HepG2 (cell line): Measurements from ENCODE around the gene IFI30. TPM values are rescaled to one million over a fixed set of nuclear protein-coding genes. Genes with fewer than 3 reads are reported as not detected.

ENCODE experiments used
- ATF7 ChIP-seq, 2 experiments: fragments of 450-650 bp in 1 of 2; sonication (generic) in 1 of 2; formaldehyde crosslinking in 1 of 2; IDR thresholded peaks; 2 replicates each; pipeline versions ENCODE4 v1.4.0 to v1.6.1; 2016 to 2020; ENCODE audit warnings: antibody characterized with exemption in 1 of 2, mild to moderate bottlenecking in 1 of 2, missing genetic modification reagents in 1 of 2
- BORCS8-MEF2B ChIP-seq: sonication (generic); formaldehyde crosslinking; IDR thresholded peaks from 2 replicates; pipeline ENCODE4 v1.8.0; 2022; ENCODE audit warnings: mild to moderate bottlenecking, missing genetic modification reagents
- BRCA1 ChIP-seq: sonication (generic); formaldehyde crosslinking; IDR thresholded peaks from 2 replicates; pipeline ENCODE4 v1.4.0; 2020; ENCODE audit warnings: missing genetic modification reagents
- HBP1 ChIP-seq: IDR thresholded peaks from 2 replicates; pipeline ENCODE4 v1.6.1; 2016; ENCODE audit warnings: low read depth, control low read depth
- HOXA5 ChIP-seq: sonication (generic); formaldehyde crosslinking; IDR thresholded peaks from 2 replicates; pipeline ENCODE4 v1.4.0; 2020; ENCODE audit warnings: missing genetic modification reagents
- MAFK ChIP-seq, 2 experiments: IDR thresholded peaks in 1 of 2; conservative IDR thresholded peaks in 1 of 2; 2 replicates each; pipeline ENCODE4 v1.6.1; 2011; ENCODE audit warnings: improper control_type of control experiment in 2 of 2, low read length in 2 of 2
- NBN ChIP-seq: fragments of 450-650 bp; conservative IDR thresholded peaks from 2 replicates; pipeline ENCODE4 v1.6.1; 2017
- NFKB2 ChIP-seq: sonication (generic); formaldehyde crosslinking; IDR thresholded peaks from 2 replicates; pipeline ENCODE4 v1.4.0; 2020; ENCODE audit warnings: missing genetic modification reagents, borderline replicate concordance
- SMAD3 ChIP-seq: sonication (generic); formaldehyde crosslinking; IDR thresholded peaks from 2 replicates; pipeline ENCODE4 v1.4.0; 2020; ENCODE audit warnings: missing genetic modification reagents
- TBX3 ChIP-seq: fragments of 450-650 bp; IDR thresholded peaks from 2 replicates; pipeline ENCODE4 v1.6.1; 2017; ENCODE audit warnings: antibody characterized with exemption, mild to moderate bottlenecking, inconsistent platforms, borderline replicate concordance
- ZNF280D ChIP-seq: sonication (generic); formaldehyde crosslinking; IDR thresholded peaks from 2 replicates; pipeline ENCODE4 v1.5.1; 2020; ENCODE audit warnings: mild to moderate bottlenecking, missing genetic modification reagents
- ZNF292 ChIP-seq: sonication (generic); formaldehyde crosslinking; IDR thresholded peaks from 2 replicates; pipeline ENCODE4 v1.8.1; 2022; ENCODE audit warnings: mild to moderate bottlenecking, low read depth, missing genetic modification reagents, borderline replicate concordance
- ZNF318 ChIP-seq: sonication (generic); formaldehyde crosslinking; IDR thresholded peaks from 2 replicates; pipeline ENCODE4 v1.4.0; 2020; ENCODE audit warnings: mild to moderate bottlenecking, missing genetic modification reagents
- ZNF563 ChIP-seq: sonication (generic); formaldehyde crosslinking; IDR thresholded peaks from 2 replicates; pipeline ENCODE4 v1.8.0; 2022; ENCODE audit warnings: mild to moderate bottlenecking, moderate library complexity, missing genetic modification reagents
- ZNF615 ChIP-seq: sonication (generic); formaldehyde crosslinking; IDR thresholded peaks from 2 replicates; pipeline ENCODE4 v1.5.0; 2020; ENCODE audit warnings: mild to moderate bottlenecking, missing genetic modification reagents, borderline replicate concordance
- ZNF747 ChIP-seq: sonication (generic); formaldehyde crosslinking; IDR thresholded peaks from 2 replicates; pipeline ENCODE4 v1.8.1; 2023; ENCODE audit warnings: missing genetic modification reagents, mild to moderate bottlenecking, borderline replicate concordance
- ZSCAN21 ChIP-seq: sonication (generic); formaldehyde crosslinking; IDR thresholded peaks from 2 replicates; pipeline ENCODE4 v1.8.0; 2022; ENCODE audit warnings: mild to moderate bottlenecking, missing genetic modification reagents, moderate library complexity, borderline replicate concordance
- polyA plus RNA-seq, 8 experiments: library from polyadenylated mRNA; depleted of rRNA in 3 of 8; stranded (reverse) in 7 of 8; unstranded in 1 of 8; fragments of >200 nt; fragmentation: Illumina TruSeq in 4 of 8; extraction: Trizol in 4 of 8; gene quantifications; 2 replicates each; pipeline versions ENCODE4 v1.2.1 to v1.2.3, GENCODE V29; 2011 to 2016; ENCODE audit warnings: low read depth in 4 of 8, missing spikeins in 1 of 8, mixed read lengths in 1 of 8; ENCODE audit not compliant: insufficient read depth in 1 of 8
- total RNA-seq, 5 experiments: library from RNA; depleted of rRNA; stranded (reverse); fragments of >200 nt; fragmentation: Illumina TruSeq; extraction: Trizol; gene quantifications; 2 replicates each; pipeline ENCODE4 v1.2.3, GENCODE V29; 2016; ENCODE audit warnings: low read depth in 1 of 5

Gene IFI30
- total and polyA plus RNA-seq, 2 of the 13 experiments (the other 11 are each of a cell fraction or from before 2014, with no cell fraction given): 25.0 to 79.4 TPM

GRCh38 chr19:18223860-18224524, 50.4 kb downstream of the IFI30 start (continued):
- TF ChIP-seq HBP1 (CRISPR knock-in tag): peak; percentile 68; the same call in 1 of the 2 replicates
- no peak for TF ChIP-seq ZNF318 (CRISPR knock-in tag)
- no peak for TF ChIP-seq NBN
- TF ChIP-seq NFKB2 (CRISPR knock-in tag): no peak
- no peak for TF ChIP-seq ZNF292
- TF ChIP-seq BORCS8-MEF2B (CRISPR knock-in tag): peak; percentile 52
- TF ChIP-seq ZSCAN21 (CRISPR knock-in tag): peak; percentile 42; the same call in 1 of the 2 replicates
- TF ChIP-seq ZNF747 (CRISPR knock-in tag): no peak
- TF ChIP-seq TBX3: no peak
- TF ChIP-seq ATF7 (IDR thresholded peaks at IDR 0.05): no peak
- no peak; the same call in 1 of the 2 replicates for TF ChIP-seq ATF7 (CRISPR knock-in tag; IDR thresholded peaks at IDR 0.05)
- no peak for TF ChIP-seq ZNF615 (CRISPR knock-in tag)
- TF ChIP-seq ZNF563 (CRISPR knock-in tag): no peak
- TF ChIP-seq MAFK (conservative IDR thresholded peaks at IDR 0.05 in 1 of 2, IDR thresholded peaks at IDR 0.05 in 1 of 2; ENCODE audit: low read length in 2 of 2): no peak
- TF ChIP-seq ZNF280D (CRISPR knock-in tag): no peak
- no peak for TF ChIP-seq HOXA5 (CRISPR knock-in tag)
- 0 out of 2 replicates have a peak, but pooled peaks have one; percentile 5 for TF ChIP-seq SMAD3
- TF ChIP-seq BRCA1 (CRISPR knock-in tag): no peak
